ENCODE measurements around the gene OR52N5.

Gene OR52N5

GRCh38 chr11:5753943-5754342, 29.2 kb downstream of the OR52N5 start, which contains the start of gene OR52N4:
Gene OR52N4 (plus strand): TSS chr11:5754243. CDS start chr11:5754741, 498 bp downstream.
- no peak within 1 kb of the TSS for H3K27ac ChIP-seq (ENCODE audit: low read length)
- no peaks in the 10 kb centered on the region for H3K79me2 ChIP-seq (ENCODE audit: low read length)
- H3K4me1 ChIP-seq (ENCODE audit: low read length) = no peaks in the 10 kb centered on the region
- no peaks in the 10 kb centered on the region for H3K27me3 ChIP-seq (ENCODE audit: low read depth, low read length)
- H3K9me3 ChIP-seq (ENCODE audit: insufficient read depth, low read length) = no peaks in the 10 kb centered on the region
- no peaks in the 10 kb centered on the region for H4K20me1 ChIP-seq (ENCODE audit: insufficient read depth, low read length)
- no peak within 1 kb of the TSS for H3K9ac ChIP-seq (ENCODE audit: low read length)
- H3K4me3 ChIP-seq (ENCODE audit: low read length) = no peak within 1 kb of the TSS
- TF ChIP-seq EZH2phosphoT487 (IDR thresholded peaks at IDR 0.05; ENCODE audit: low read depth) (no peak), CTCF (IDR thresholded peaks at IDR 0.05; ENCODE audit: low read depth, low read length) (no peak)
- H3K4me2 ChIP-seq (ENCODE audit: low read length) = no peak within 1 kb of the TSS
- no peak within 1 kb of the TSS for H2AFZ ChIP-seq (ENCODE audit: low read depth, low read length)
- H3K36me3 ChIP-seq (replicated peaks; ENCODE audit: low read depth, low read length) = no peaks in the 10 kb centered on the region

- TF ChIP-seq CTCF (IDR thresholded peaks at IDR 0.05; ENCODE audit: low read depth, low read length) = no peak
- no peak for TF ChIP-seq EZH2phosphoT487 (IDR thresholded peaks at IDR 0.05; ENCODE audit: low read depth)
- H3K9ac ChIP-seq (ENCODE audit: low read length) = no peak overlapping the region
- no peak overlapping the region for H3K27ac ChIP-seq (ENCODE audit: low read length)
These were observed 33.3 kb downstream of the OR52N5 start for GRCh38 chr11:5749836-5750235.

GRCh38 chr11:5746614-5747013, 36.5 kb downstream of the OR52N5 start:
- Histone ChIP-seq H3K79me2 (ENCODE audit: low read length) (no peaks in the 10 kb centered on the region), H3K27me3 (ENCODE audit: low read depth, low read length) (0 out of 2 replicates have a peak, but pooled peaks cover 3% of the 10 kb centered on the region), H3K27ac (ENCODE audit: low read length) (no peak overlapping the region), H3K36me3 (replicated peaks; ENCODE audit: low read depth, low read length) (no peaks in the 10 kb centered on the region), H3K9me3 (ENCODE audit: insufficient read depth, low read length) (no peaks in the 10 kb centered on the region), H3K9ac (ENCODE audit: low read length) (no peak overlapping the region), H3K4me3 (ENCODE audit: low read length) (no peak overlapping the region), H4K20me1 (ENCODE audit: insufficient read depth, low read length) (no peaks in the 10 kb centered on the region), H3K4me2 (ENCODE audit: low read length) (no peak overlapping the region), H3K4me1 (ENCODE audit: low read length) (no peaks in the 10 kb centered on the region), H2AFZ (ENCODE audit: low read depth, low read length) (no peak overlapping the region)
- no peak for TF ChIP-seq CTCF (IDR thresholded peaks at IDR 0.05; ENCODE audit: low read depth, low read length)
- TF ChIP-seq EZH2phosphoT487 (IDR thresholded peaks at IDR 0.05; ENCODE audit: low read depth) = no peak

More at GRCh38 chr11:5749836-5750235, 33.3 kb downstream of the OR52N5 start:
- no peaks in the 10 kb centered on the region for H3K4me1 ChIP-seq (ENCODE audit: low read length)
- H4K20me1 ChIP-seq (ENCODE audit: insufficient read depth, low read length) = no peaks in the 10 kb centered on the region
- no peaks in the 10 kb centered on the region for H3K36me3 ChIP-seq (replicated peaks; ENCODE audit: low read depth, low read length)
- H3K27me3 ChIP-seq (ENCODE audit: low read depth, low read length) = no peaks in the 10 kb centered on the region
- H3K9me3 ChIP-seq (ENCODE audit: insufficient read depth, low read length) = no peaks in the 10 kb centered on the region
- H3K4me3 ChIP-seq (ENCODE audit: low read length) = no peak overlapping the region
- H3K79me2 ChIP-seq (ENCODE audit: low read length) = no peaks in the 10 kb centered on the region
- no peak overlapping the region for H2AFZ ChIP-seq (ENCODE audit: low read depth, low read length)
- H3K4me2 ChIP-seq (ENCODE audit: low read length) = no peak overlapping the region

- Histone ChIP-seq H3K9ac (ENCODE audit: low read length) (no peak overlapping the region), H3K79me2 (ENCODE audit: low read length) (no peaks in the 10 kb centered on the region), H3K9me3 (ENCODE audit: insufficient read depth, low read length) (no peaks in the 10 kb centered on the region), H4K20me1 (ENCODE audit: insufficient read depth, low read length) (no peaks in the 10 kb centered on the region), H3K27ac (ENCODE audit: low read length) (no peak overlapping the region), H3K4me3 (ENCODE audit: low read length) (no peak overlapping the region), H3K36me3 (replicated peaks; ENCODE audit: low read depth, low read length) (no peaks in the 10 kb centered on the region), H3K4me2 (ENCODE audit: low read length) (no peak overlapping the region), H2AFZ (ENCODE audit: low read depth, low read length) (no peak overlapping the region), H3K27me3 (ENCODE audit: low read depth, low read length) (peaks cover 7% of the 10 kb centered on the region; the same call in 1 of the 2 replicates), H3K4me1 (ENCODE audit: low read length) (no peaks in the 10 kb centered on the region)
- TF ChIP-seq CTCF (IDR thresholded peaks at IDR 0.05; ENCODE audit: low read depth, low read length) (no peak), EZH2phosphoT487 (IDR thresholded peaks at IDR 0.05; ENCODE audit: low read depth) (no peak)
These were observed 44.7 kb downstream of the OR52N5 start for GRCh38 chr11:5738431-5738830.
